ENCODE results near the gene OR56A1.

The OR56A1 gene

GRCh38 chr11:5989203-5989602, 41.4 kb downstream of the OR56A1 start:
- no peak for DNase-seq

DNA sequence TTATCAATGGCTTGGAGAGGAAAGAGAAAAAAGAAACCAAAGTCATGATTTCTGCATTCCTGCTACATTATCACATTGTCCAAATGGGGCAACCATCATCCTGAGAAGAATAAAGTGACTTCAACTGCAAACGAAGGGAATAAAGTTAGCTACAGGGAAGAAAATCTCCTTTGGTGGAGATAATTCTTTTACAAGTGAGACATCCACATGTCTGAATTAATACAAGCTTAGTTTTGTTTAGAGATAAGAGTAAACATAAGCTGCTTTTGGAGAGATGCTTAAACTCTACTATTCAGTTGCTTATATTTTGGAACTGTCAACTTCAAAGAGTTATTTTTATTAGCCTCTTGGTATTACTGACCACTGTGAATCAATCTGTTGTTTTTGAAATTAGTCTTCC, 43.7 kb downstream of the OR56A1 start, which contains the start of gene OR52L1:
Gene OR52L1 (minus strand): TSS at position 101 of the 400 bp plus-strand sequence. CDS start 55 bp downstream, at position 46.
- DNase-seq, result no peak

DNA sequence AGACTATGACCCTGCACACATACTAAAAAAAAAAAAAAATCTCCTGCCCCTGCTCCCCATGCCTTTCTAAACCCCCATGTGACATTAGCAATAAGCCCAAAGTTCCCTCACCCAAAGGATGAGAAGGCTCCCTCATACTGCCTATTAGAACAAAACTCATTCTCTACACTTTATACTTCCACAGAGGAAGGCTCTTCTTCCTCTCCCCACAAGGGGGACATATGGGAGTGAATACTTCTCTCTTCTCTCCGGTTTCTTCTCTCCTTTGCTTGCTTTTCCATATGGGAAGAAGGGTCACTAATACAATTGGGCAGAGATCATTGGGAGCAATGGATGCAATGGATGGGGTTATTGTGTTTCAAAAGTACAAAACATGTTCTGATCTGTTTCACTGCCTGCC, 47.1 kb downstream of the OR56A1 start:
- DNase-seq, result no peak

DNA sequence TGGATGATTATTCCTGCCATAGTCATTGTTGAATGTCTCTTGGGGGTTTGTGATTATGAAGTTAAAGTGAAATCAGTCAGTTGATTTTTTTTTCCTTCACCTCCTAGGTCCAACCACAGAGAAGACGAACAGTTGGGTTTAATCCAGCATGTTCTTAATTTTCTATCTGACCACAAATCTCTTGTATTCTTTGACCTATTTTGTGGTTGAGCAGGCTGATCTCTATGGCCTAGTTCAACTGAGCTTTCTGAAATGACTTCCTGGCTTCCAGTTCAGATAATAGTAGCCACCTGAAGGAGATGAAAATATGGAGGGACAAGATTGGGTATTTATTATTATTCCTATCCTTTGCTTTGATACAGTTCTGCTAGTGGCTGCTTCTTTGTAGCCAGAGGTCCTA, 57.0 kb downstream of the OR56A1 start:
- no peak for DNase-seq

Measured in nucleus accumbens (tissue), 56 donors.